Measurements from ENCODE around the gene GTF2A1.
A peak's percentile ranks its signal among the peaks of the same experiment; 100 is the strongest.

Gene GTF2A1

GRCh38 chr14:81169711-81170103 is 51.1 kb downstream of the GTF2A1 start:
- Histone ChIP-seq H3K9ac (ENCODE audit: insufficient read length, low read depth) (peak overlapping the region; percentile 77), H3K9me3 (ENCODE audit: insufficient read depth, low read length) (no peaks in the 10 kb centered on the region), H3K36me3 (ENCODE audit: insufficient read depth, insufficient read length, low read length) (no peaks in the 10 kb centered on the region), H3K4me3 (ENCODE audit: insufficient read length, low read depth) (peak overlapping the region; percentile 60), H3K27me3 (ENCODE audit: insufficient read depth, insufficient read length) (no peaks in the 10 kb centered on the region), H3K4me1 (ENCODE audit: insufficient read depth, insufficient read length) (no peaks in the 10 kb centered on the region)
- TF ChIP-seq YY1 (IDR thresholded peaks at IDR 0.05; ENCODE audit: insufficient read depth, insufficient read length) (no peak), ZNF274 (IDR thresholded peaks at IDR 0.05; ENCODE audit: low read depth, low read length) (no peak), SUZ12 (IDR thresholded peaks at IDR 0.05; ENCODE audit: extremely low read depth, insufficient read depth, insufficient read length) (no peak)
- no peak for DNase-seq (ENCODE audit: low read depth, low spot score)

GRCh38 chr14:81169267-81169666 is 51.5 kb downstream of the GTF2A1 start:
- no peak overlapping the region for H3K9ac ChIP-seq (ENCODE audit: insufficient read length, low read depth)

GRCh38 chr14:81166121-81166520 is 54.6 kb downstream of the GTF2A1 start:
- Histone ChIP-seq H3K27me3 (ENCODE audit: insufficient read depth, insufficient read length) (no peaks in the 10 kb centered on the region), H3K4me3 (ENCODE audit: insufficient read length, low read depth) (no peak overlapping the region), H3K4me1 (ENCODE audit: insufficient read depth, insufficient read length) (no peaks in the 10 kb centered on the region), H3K9ac (ENCODE audit: insufficient read length, low read depth) (no peak overlapping the region), H3K36me3 (ENCODE audit: insufficient read depth, insufficient read length, low read length) (no peaks in the 10 kb centered on the region), H3K9me3 (ENCODE audit: insufficient read depth, low read length) (no peaks in the 10 kb centered on the region)
- DNase-seq (ENCODE audit: low read depth, low spot score), result no peak
- TF ChIP-seq ZNF274 (IDR thresholded peaks at IDR 0.05; ENCODE audit: low read depth, low read length), result no peak
- TF ChIP-seq YY1 (IDR thresholded peaks at IDR 0.05; ENCODE audit: insufficient read depth, insufficient read length), result no peak
- no peak for TF ChIP-seq SUZ12 (IDR thresholded peaks at IDR 0.05; ENCODE audit: extremely low read depth, insufficient read depth, insufficient read length)

More at GRCh38 chr14:81169267-81169666, 51.5 kb downstream of the GTF2A1 start:
- Histone ChIP-seq H3K36me3 (ENCODE audit: insufficient read depth, insufficient read length, low read length) (no peaks in the 10 kb centered on the region), H3K27me3 (ENCODE audit: insufficient read depth, insufficient read length) (no peaks in the 10 kb centered on the region), H3K4me3 (ENCODE audit: insufficient read length, low read depth) (no peak overlapping the region), H3K4me1 (ENCODE audit: insufficient read depth, insufficient read length) (no peaks in the 10 kb centered on the region), H3K9me3 (ENCODE audit: insufficient read depth, low read length) (no peaks in the 10 kb centered on the region)
- DNase-seq (ENCODE audit: low read depth, low spot score), result no peak
- no peak for TF ChIP-seq YY1 (IDR thresholded peaks at IDR 0.05; ENCODE audit: insufficient read depth, insufficient read length)
- TF ChIP-seq SUZ12 (IDR thresholded peaks at IDR 0.05; ENCODE audit: extremely low read depth, insufficient read depth, insufficient read length), result no peak
- TF ChIP-seq ZNF274 (IDR thresholded peaks at IDR 0.05; ENCODE audit: low read depth, low read length), result no peak

- Histone ChIP-seq H3K9ac (ENCODE audit: insufficient read length, low read depth) (no peak overlapping the region), H3K27me3 (ENCODE audit: insufficient read depth, insufficient read length) (no peaks in the 10 kb centered on the region), H3K4me1 (ENCODE audit: insufficient read depth, insufficient read length) (no peaks in the 10 kb centered on the region), H3K9me3 (ENCODE audit: insufficient read depth, low read length) (no peaks in the 10 kb centered on the region), H3K4me3 (ENCODE audit: insufficient read length, low read depth) (no peak overlapping the region), H3K36me3 (ENCODE audit: insufficient read depth, insufficient read length, low read length) (no peaks in the 10 kb centered on the region)
- TF ChIP-seq ZNF274 (IDR thresholded peaks at IDR 0.05; ENCODE audit: low read depth, low read length), result no peak
- TF ChIP-seq YY1 (IDR thresholded peaks at IDR 0.05; ENCODE audit: insufficient read depth, insufficient read length), result no peak
- TF ChIP-seq SUZ12 (IDR thresholded peaks at IDR 0.05; ENCODE audit: extremely low read depth, insufficient read depth, insufficient read length), result no peak
- no peak for DNase-seq (ENCODE audit: low read depth, low spot score)
Measured at GRCh38 chr14:81165188-81165587, 55.6 kb downstream of the GTF2A1 start.

GRCh38 chr14:81164167-81164774 is 56.5 kb downstream of the GTF2A1 start:
- H3K27me3 ChIP-seq (ENCODE audit: insufficient read depth, insufficient read length), result no peaks in the 10 kb centered on the region
- no peak overlapping the region for H3K9ac ChIP-seq (ENCODE audit: insufficient read length, low read depth)
- TF ChIP-seq YY1 (IDR thresholded peaks at IDR 0.05; ENCODE audit: insufficient read depth, insufficient read length) (no peak), SUZ12 (IDR thresholded peaks at IDR 0.05; ENCODE audit: extremely low read depth, insufficient read depth, insufficient read length) (no peak), ZNF274 (IDR thresholded peaks at IDR 0.05; ENCODE audit: low read depth, low read length) (no peak)
- H3K9me3 ChIP-seq (ENCODE audit: insufficient read depth, low read length), result no peaks in the 10 kb centered on the region
- DNase-seq (ENCODE audit: low read depth, low spot score), result peak; percentile 62
- no peaks in the 10 kb centered on the region for H3K4me1 ChIP-seq (ENCODE audit: insufficient read depth, insufficient read length)
- H3K4me3 ChIP-seq (ENCODE audit: insufficient read length, low read depth), result no peak overlapping the region
- no peaks in the 10 kb centered on the region for H3K36me3 ChIP-seq (ENCODE audit: insufficient read depth, insufficient read length, low read length)

- Histone ChIP-seq H3K27me3 (ENCODE audit: insufficient read depth, insufficient read length) (no peaks in the 10 kb centered on the region), H3K4me1 (ENCODE audit: insufficient read depth, insufficient read length) (no peaks in the 10 kb centered on the region), H3K9ac (ENCODE audit: insufficient read length, low read depth) (no peak overlapping the region), H3K36me3 (ENCODE audit: insufficient read depth, insufficient read length, low read length) (no peaks in the 10 kb centered on the region), H3K4me3 (ENCODE audit: insufficient read length, low read depth) (no peak overlapping the region), H3K9me3 (ENCODE audit: insufficient read depth, low read length) (no peaks in the 10 kb centered on the region)
- TF ChIP-seq ZNF274 (IDR thresholded peaks at IDR 0.05; ENCODE audit: low read depth, low read length), result no peak
- TF ChIP-seq YY1 (IDR thresholded peaks at IDR 0.05; ENCODE audit: insufficient read depth, insufficient read length), result no peak
- no peak for TF ChIP-seq SUZ12 (IDR thresholded peaks at IDR 0.05; ENCODE audit: extremely low read depth, insufficient read depth, insufficient read length)
- no peak for DNase-seq (ENCODE audit: low read depth, low spot score)
Measured at GRCh38 chr14:81162941-81163340, 57.8 kb downstream of the GTF2A1 start.

- TF ChIP-seq SUZ12 (IDR thresholded peaks at IDR 0.05; ENCODE audit: extremely low read depth, insufficient read depth, insufficient read length) (no peak), ZNF274 (IDR thresholded peaks at IDR 0.05; ENCODE audit: low read depth, low read length) (no peak), YY1 (IDR thresholded peaks at IDR 0.05; ENCODE audit: insufficient read depth, insufficient read length) (no peak)
- H3K4me3 ChIP-seq (ENCODE audit: insufficient read length, low read depth), result no peak overlapping the region
- H3K4me1 ChIP-seq (ENCODE audit: insufficient read depth, insufficient read length), result no peaks in the 10 kb centered on the region
- H3K27me3 ChIP-seq (ENCODE audit: insufficient read depth, insufficient read length), result no peaks in the 10 kb centered on the region
- no peaks in the 10 kb centered on the region for H3K9me3 ChIP-seq (ENCODE audit: insufficient read depth, low read length)
- H3K9ac ChIP-seq (ENCODE audit: insufficient read length, low read depth), result no peak overlapping the region
- DNase-seq (ENCODE audit: low read depth, low spot score), result no peak
- no peaks in the 10 kb centered on the region for H3K36me3 ChIP-seq (ENCODE audit: insufficient read depth, insufficient read length, low read length)
Measured at GRCh38 chr14:81161749-81162148, 59.0 kb downstream of the GTF2A1 start.

Measured in NT2/D1 (cell line).